NCI-H1694 treated with DMSO at 0.1 percent for 48 hours (cell line): ENCODE results near the gene CAMTA1.

Experiments
- DNase-seq: peaks from one replicate; lab custom pipeline; 2025; lab: John Stamatoyannopoulos, UW

The CAMTA1 gene

GRCh38 chr1:7640920-7641585 lies 855.8 kb downstream of the CAMTA1 start:
- DNase-seq: no peak

- DNase-seq: no peak
Observed at GRCh38 chr1:7641587-7642417, 856.5 kb downstream of the CAMTA1 start.

GRCh38 chr1:7642418-7642704 lies 857.1 kb downstream of the CAMTA1 start:
- DNase-seq: no peak

- DNase-seq: no peak
Observed at GRCh38 chr1:7642781-7643529, 857.7 kb downstream of the CAMTA1 start.

GRCh38 chr1:7643530-7643929 lies 858.3 kb downstream of the CAMTA1 start:
- no peak for DNase-seq

GRCh38 chr1:7644086-7644485 lies 858.8 kb downstream of the CAMTA1 start:
- no peak for DNase-seq

- no peak for DNase-seq
Observed at GRCh38 chr1:7644961-7645750, 859.9 kb downstream of the CAMTA1 start.

GRCh38 chr1:7645751-7646048 lies 860.4 kb downstream of the CAMTA1 start:
- DNase-seq: no peak

GRCh38 chr1:7646164-7646563 lies 860.9 kb downstream of the CAMTA1 start:
- DNase-seq: no peak

- peak; percentile 7 for DNase-seq
Observed at GRCh38 chr1:7646981-7647901, 862.0 kb downstream of the CAMTA1 start.

DNA sequence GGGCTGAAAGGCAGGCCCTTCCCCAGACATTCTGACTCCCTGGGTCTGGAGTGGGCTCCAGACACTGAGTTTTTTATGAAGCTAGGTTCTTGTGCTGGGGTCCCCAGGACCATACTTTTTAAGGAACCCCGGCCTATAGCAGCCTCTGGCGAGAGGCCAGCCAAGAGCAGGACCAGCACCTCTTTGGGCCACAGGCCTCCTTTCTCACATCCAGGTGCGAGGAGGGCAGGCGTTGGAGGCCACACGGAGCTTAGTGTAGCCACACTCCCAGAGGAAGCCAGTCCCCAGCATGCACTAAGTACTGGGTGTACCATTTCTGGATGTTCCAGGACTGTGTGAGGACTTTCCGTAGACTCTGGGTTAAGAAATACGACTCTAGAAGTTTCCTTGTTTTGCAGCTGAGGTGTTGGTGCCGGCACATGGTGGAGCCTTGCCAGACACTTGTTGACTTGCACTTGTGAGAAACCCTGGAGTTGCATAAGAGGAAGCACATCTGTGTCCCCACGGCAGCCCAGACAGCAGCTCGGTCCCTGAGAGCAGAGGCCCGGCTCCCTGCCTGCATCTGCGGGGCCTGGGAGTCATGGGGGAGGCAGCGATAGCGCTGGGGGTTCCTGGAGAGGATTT lies 863.6 kb downstream of the CAMTA1 start:
- DNase-seq: no peak

DNA sequence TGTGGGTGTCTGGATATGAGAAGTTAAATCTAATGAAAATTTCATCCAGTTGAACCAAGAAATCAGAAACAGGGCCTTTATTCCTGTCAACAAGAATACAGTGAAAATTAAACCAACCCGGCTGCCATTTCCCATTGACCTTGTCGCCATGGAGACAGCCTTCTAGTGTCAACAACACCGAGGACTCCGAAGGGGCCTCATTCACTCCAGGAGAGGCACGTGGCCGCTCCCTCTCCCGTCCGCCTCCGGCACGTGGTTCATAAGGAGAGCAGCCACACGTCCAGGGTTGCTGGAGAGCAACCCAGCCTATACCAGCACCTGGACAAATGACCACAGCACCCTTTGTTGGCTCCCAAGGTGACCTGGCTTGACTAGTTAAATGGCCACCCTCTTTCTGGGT lies 865.5 kb downstream of the CAMTA1 start:
- DNase-seq: no peak

DNA sequence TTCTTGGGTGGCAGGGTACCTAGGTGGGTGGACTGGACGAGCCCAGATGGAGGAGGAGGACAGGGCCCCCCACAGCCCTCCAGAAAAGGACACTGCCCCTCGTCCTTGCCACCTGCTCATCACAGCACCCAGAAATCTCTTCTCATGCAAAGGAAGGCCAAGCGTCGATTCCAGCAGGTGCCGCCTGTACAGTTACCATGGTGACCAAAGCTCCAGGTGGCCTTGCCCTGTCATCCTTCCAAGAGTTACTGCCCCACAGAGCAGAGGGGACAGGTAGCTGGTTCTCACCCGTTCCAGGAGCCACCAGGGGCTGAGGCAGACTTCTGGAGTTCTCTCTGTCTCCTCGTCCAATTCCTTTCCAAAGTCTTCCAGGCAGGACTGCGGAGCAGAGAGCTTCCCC lies 865.9 kb downstream of the CAMTA1 start:
- no peak for DNase-seq

GRCh38 chr1:7652061-7652460 lies 866.8 kb downstream of the CAMTA1 start:
- no peak for DNase-seq

DNA sequence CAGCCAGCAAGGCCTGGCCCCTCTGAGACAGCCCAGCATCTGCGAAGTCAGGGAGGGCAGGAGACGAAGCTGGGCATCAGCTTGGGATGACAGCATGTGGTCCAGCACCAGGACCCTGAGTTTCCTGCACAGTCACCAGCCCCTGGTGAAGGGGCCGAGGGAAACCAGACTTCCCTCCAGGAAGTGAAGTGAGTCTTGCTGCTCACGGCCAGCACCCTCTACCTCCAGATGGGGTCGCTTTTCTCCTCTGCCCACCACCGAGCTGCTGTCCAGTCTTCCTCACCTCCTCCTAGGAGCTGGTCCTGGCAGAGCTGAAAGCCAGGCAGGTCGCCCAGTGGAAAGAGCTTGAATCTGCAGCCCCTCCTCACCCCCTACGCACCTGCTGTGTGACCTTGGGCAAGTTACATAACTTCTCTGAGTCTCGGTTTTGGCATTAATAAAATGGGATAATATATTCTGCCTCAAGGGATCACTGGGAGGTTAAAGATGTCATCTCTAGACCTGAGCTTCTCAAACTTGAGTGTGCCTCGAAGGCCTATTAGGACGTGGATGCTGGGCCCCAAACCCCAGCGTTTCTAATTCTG lies 867.4 kb downstream of the CAMTA1 start:
- DNase-seq: no peak

GRCh38 chr1:7654725-7655124 lies 869.5 kb downstream of the CAMTA1 start:
- no peak for DNase-seq

DNA sequence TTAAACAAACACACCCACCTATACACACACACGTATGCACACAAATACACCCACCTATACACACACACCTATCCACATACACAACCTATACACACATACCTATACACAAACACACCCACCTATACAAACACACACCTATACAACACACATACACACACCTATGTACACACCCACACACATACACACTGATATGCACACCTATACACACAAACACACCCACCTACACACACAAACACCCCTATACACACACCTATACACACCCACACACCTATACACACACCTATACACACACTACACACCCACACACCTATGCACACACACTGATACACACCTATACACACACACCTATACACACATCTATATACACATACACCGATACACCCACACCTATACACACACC lies 870.1 kb downstream of the CAMTA1 start:
- no peak for DNase-seq

- no peak for DNase-seq
Observed at GRCh38 chr1:7656557-7657215, 871.4 kb downstream of the CAMTA1 start.

DNA sequence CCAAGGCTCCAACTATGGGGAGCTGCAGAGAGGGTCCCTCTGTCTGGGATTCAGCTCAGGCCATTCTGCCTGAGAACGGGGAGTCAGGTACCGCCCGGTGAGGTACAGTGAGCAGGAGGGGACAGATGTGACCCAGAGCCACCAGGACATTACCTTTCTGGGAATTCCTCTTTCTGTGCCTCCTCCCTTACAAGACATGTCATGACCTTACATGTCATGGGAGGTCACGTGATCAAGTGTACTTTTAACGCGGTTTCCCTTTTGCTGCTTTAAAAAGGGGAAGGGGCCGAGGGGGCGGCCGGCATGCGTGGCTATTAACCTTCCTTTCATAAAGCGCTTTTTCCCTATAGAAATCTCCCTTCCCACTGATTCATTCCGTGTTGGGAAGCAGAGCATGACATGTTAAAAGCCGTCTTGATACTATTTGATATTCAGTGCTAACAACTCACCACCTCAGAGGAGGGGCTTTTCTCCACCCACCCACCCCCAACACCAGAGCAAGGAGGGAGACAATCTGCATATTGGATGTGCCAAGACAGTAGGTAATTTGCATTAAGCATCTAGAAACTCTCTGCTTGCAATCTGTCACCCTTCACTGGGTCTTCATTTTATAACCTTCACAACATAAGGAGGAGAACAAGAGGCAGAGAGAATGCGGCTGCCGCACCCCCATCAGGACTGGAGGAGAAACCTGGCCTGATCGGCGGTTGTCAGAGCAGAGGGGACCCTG lies 872.2 kb downstream of the CAMTA1 start:
- no peak for DNase-seq
